GM12878 (cell line): ENCODE measurements around the gene SF1. TPM values are rescaled to one million over a fixed set of nuclear protein-coding genes. Genes with fewer than 3 reads are reported as not detected.

ENCODE experiments used
- CREB1 ChIP-seq: IDR thresholded peaks from 2 replicates; pipeline ENCODE4 v1.6.1; 2012; ENCODE audit warnings: low read depth, mild to moderate bottlenecking, inconsistent platforms
- CREM ChIP-seq: IDR thresholded peaks from 2 replicates; pipeline ENCODE4 v1.6.1; 2014; ENCODE audit warnings: antibody characterized with exemption, low read depth
- FOXK2 ChIP-seq: fragments of 450-650 bp; IDR thresholded peaks from 2 replicates; pipeline ENCODE4 v1.6.1; 2017; ENCODE audit warnings: mild to moderate bottlenecking, moderate library complexity
- LARP7 ChIP-seq: fragments of 450-650 bp; IDR thresholded peaks from 2 replicates; pipeline ENCODE4 v1.6.1; 2017; ENCODE audit warnings: mild to moderate bottlenecking
- MLLT1 ChIP-seq: fragments of 450-650 bp; IDR thresholded peaks from 2 replicates; pipeline ENCODE4 v1.6.1; 2016; ENCODE audit warnings: mild to moderate bottlenecking
- MTA2 ChIP-seq: fragments of 450-650 bp; IDR thresholded peaks from 2 replicates; pipeline ENCODE4 v1.6.1; 2016; ENCODE audit warnings: low read depth, mild to moderate bottlenecking, moderate library complexity
- NFIC ChIP-seq: IDR thresholded peaks from 2 replicates; pipeline ENCODE4 v1.6.1; 2012; ENCODE audit warnings: low read depth, mild to moderate bottlenecking, inconsistent platforms, low read length, moderate library complexity
- NFXL1 ChIP-seq: fragments of 450-650 bp; IDR thresholded peaks from 2 replicates; pipeline ENCODE4 v1.6.1; 2017; ENCODE audit warnings: antibody characterized with exemption, mild to moderate bottlenecking, borderline replicate concordance
- NKRF ChIP-seq: fragments of 450-650 bp; conservative IDR thresholded peaks from 2 replicates; pipeline ENCODE4 v1.6.1; 2017; ENCODE audit warnings: mild to moderate bottlenecking, moderate library complexity
- NRF1 ChIP-seq: conservative IDR thresholded peaks from 2 replicates; pipeline ENCODE4 v1.6.1; 2011; ENCODE audit warnings: mild to moderate bottlenecking, low read depth, low read length, improper control_type of control experiment
- POLR2AphosphoS2 ChIP-seq: IDR thresholded peaks from 2 replicates; pipeline ENCODE4 v1.6.1; 2011; ENCODE audit warnings: low read depth, mild to moderate bottlenecking, low read length, improper control_type of control experiment, moderate library complexity
- PRDM15 ChIP-seq: fragments of 450-650 bp; formaldehyde crosslinking; IDR thresholded peaks from 2 replicates; pipeline ENCODE4 v1.4.0; 2020; ENCODE audit warnings: mild to moderate bottlenecking, moderate library complexity
- RFX5 ChIP-seq: IDR thresholded peaks from 2 replicates; pipeline ENCODE4 v1.6.1; 2011; ENCODE audit warnings: low read depth, low read length, improper control_type of control experiment
- STAT3 ChIP-seq: IDR thresholded peaks from 2 replicates; pipeline ENCODE4 v1.6.1; 2011; ENCODE audit warnings: low read depth, low read length, improper control_type of control experiment
- SUPT20H ChIP-seq: IDR thresholded peaks from 2 replicates; pipeline ENCODE4 v1.6.1; 2011; ENCODE audit warnings: low read depth, mild to moderate bottlenecking, low read length, moderate library complexity, borderline replicate concordance; ENCODE audit not compliant: control insufficient read depth
- SUZ12 ChIP-seq: fragments of 200-600 bp; sonication (generic); IDR thresholded peaks from one replicate; pipeline ENCODE4 v1.6.1; 2018; ENCODE audit warnings: antibody characterized with exemption, mild to moderate bottlenecking; ENCODE audit not compliant: unreplicated experiment
- TARDBP ChIP-seq: IDR thresholded peaks from 2 replicates; pipeline ENCODE4 v1.6.1; 2016; ENCODE audit warnings: borderline replicate concordance
- YY1 ChIP-seq: IDR thresholded peaks from 2 replicates; pipeline ENCODE4 v1.6.1; 2011; ENCODE audit warnings: low read depth, mild to moderate bottlenecking, low read length
- ZNF207 ChIP-seq: fragments of 450-650 bp; IDR thresholded peaks from 2 replicates; pipeline ENCODE4 v1.6.1; 2014; ENCODE audit warnings: antibody characterized with exemption, mild to moderate bottlenecking, borderline replicate concordance
- polyA plus RNA-seq, 11 experiments: library from polyadenylated mRNA; depleted of rRNA in 4 of 11; unstranded in 6 of 11; stranded (reverse) in 5 of 11; fragments of >200 nt; fragmentation: Nextera tagmentation in 4 of 11; fragmentation: Illumina TruSeq in 1 of 11; extraction: Ambion mirVana in 4 of 11; extraction: Trizol in 1 of 11; gene quantifications; 1 replicate in 1 of 11; 2 replicates in 10 of 11; pipeline versions ENCODE4 v1.2.1 to v1.2.3, GENCODE V29; 2011 to 2016; ENCODE audit warnings: inconsistent platforms in 2 of 11, missing spikeins in 2 of 11, low read depth in 1 of 11
- total RNA-seq, 4 experiments: library from RNA; depleted of rRNA in 3 of 4; stranded (reverse); fragments of >200 nt in 3 of 4; fragmentation: Illumina TruSeq in 1 of 4; extraction: Trizol in 1 of 4; gene quantifications; 2 replicates each; pipeline versions ENCODE4 v1.2.1 to v1.2.3, GENCODE V29; 2013 to 2021
- TF ChIP-seq, protein P1 (sequence below): IDR thresholded peaks from 2 replicates; pipeline ENCODE4 v1.6.1; 2012; ENCODE audit warnings: low read depth, low read length, improper control_type of control experiment
- TF ChIP-seq, protein P2 (sequence below): IDR thresholded peaks from 2 replicates; pipeline ENCODE4 v1.6.1; 2012; ENCODE audit warnings: low read depth, low read length, improper control_type of control experiment

SF1 gene
- total and polyA plus RNA-seq, 10 of the 15 experiments (the other 5 are each of a cell fraction or from before 2014, with no cell fraction given): 13.6 to 337 (median 103) TPM

DNA sequence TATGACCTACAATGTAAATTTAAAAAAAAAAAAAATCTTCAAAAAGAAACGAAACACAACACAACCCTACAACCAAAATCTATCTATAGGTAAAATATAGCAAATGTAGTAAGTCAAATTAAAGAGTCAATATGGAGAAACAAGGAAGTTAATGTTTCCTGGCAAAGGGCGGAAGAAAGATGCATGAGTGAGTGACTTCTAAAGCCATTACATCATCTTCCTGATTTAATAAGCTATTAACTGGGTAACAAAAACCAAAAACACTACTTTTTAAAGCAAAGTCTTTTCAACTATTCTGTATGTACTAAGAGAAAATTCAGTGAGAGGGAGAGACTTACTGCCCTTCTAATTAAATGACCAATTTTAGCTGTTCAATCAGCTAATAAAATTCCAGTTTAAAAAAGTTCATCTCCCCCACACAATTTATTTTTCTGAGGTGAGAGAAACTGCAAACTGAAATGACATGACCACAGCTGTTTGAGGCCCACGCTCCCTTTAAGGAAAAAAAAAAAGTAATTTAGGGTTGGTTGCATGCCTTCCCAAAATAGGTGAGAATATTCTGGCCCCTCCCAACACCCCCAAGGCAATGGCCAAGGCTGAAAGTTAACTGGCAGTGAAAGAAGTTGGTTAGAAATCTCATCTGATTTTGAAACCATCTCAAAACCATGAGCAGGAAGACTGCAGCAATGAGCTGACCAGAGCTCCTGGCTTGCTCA lies 5.9 kb downstream of the SF1 start (continued):
- TF ChIP-seq NRF1: no peak
- TF ChIP-seq NKRF: no peak
- TF ChIP-seq PRDM15: no peak
- 0 out of 2 replicates have a peak, but pooled peaks have one; percentile 21 for TF ChIP-seq CREM
- no peak for TF ChIP-seq ZNF207
- TF ChIP-seq FOXK2: no peak
- peak; percentile 29; the same call in 1 of the 2 replicates for TF ChIP-seq MTA2
- TF ChIP-seq STAT3: 0 out of 2 replicates have a peak, but pooled peaks have one; percentile 33
- no peak for TF ChIP-seq SUPT20H
- no peak for TF ChIP-seq LARP7
- no peak for TF ChIP-seq TARDBP
- TF ChIP-seq, protein P1, sequence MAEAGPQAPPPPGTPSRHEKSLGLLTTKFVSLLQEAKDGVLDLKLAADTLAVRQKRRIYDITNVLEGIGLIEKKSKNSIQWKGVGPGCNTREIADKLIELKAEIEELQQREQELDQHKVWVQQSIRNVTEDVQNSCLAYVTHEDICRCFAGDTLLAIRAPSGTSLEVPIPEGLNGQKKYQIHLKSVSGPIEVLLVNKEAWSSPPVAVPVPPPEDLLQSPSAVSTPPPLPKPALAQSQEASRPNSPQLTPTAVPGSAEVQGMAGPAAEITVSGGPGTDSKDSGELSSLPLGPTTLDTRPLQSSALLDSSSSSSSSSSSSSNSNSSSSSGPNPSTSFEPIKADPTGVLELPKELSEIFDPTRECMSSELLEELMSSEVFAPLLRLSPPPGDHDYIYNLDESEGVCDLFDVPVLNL: no peak
- TF ChIP-seq NFIC: peak; percentile 57; the same call in 1 of the 2 replicates
- TF ChIP-seq CREB1: 0 out of 2 replicates have a peak, but pooled peaks have one; percentile 21
- no peak for TF ChIP-seq POLR2AphosphoS2
- TF ChIP-seq YY1: no peak
- TF ChIP-seq, protein P2, sequence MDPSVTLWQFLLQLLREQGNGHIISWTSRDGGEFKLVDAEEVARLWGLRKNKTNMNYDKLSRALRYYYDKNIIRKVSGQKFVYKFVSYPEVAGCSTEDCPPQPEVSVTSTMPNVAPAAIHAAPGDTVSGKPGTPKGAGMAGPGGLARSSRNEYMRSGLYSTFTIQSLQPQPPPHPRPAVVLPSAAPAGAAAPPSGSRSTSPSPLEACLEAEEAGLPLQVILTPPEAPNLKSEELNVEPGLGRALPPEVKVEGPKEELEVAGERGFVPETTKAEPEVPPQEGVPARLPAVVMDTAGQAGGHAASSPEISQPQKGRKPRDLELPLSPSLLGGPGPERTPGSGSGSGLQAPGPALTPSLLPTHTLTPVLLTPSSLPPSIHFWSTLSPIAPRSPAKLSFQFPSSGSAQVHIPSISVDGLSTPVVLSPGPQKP: no peak
- 0 out of 2 replicates have a peak, but pooled peaks have one; percentile 30 for TF ChIP-seq MLLT1
- TF ChIP-seq SUZ12: no peak
- no peak for TF ChIP-seq RFX5
- no peak for TF ChIP-seq NFXL1
